PC-3 (cell line): ENCODE results near the gene COMT. TPM values are rescaled to one million over a fixed set of nuclear protein-coding genes. Genes with fewer than 3 reads are reported as not detected.

Experiments used
- ATAC-seq: fragments of 200-7000 bp; cut with Tn5 transposase; 2 replicates; pipeline ENCODE4 v1.9.1; 2020; ENCODE audit warnings: mild to moderate bottlenecking, moderate library complexity
- BruUV-seq: library from RNA; stranded (reverse); fragments of 400-500 nt; replicated peaks from 2 replicates; lab custom pipeline; 2021; lab: Mats Ljungman, UMichigan
- CTCF ChIA-PET: fragments of 300-600 bp; sonication (Branson Sonifier 250); formaldehyde crosslinking; loops from one replicate; lab custom pipeline; 2022; ENCODE audit warnings: antibody characterized with exemption; lab: Charles Lee
- POLR2A ChIA-PET: fragments of 300-600 bp; sonication (Branson Sonifier 250); formaldehyde crosslinking; loops from one replicate; lab custom pipeline; 2022; ENCODE audit warnings: antibody characterized with exemption; ENCODE audit not compliant: unreplicated experiment; lab: Charles Lee
- DNase-seq: peaks from one replicate; pipeline ENCODE4 v3.0.0-alpha.2; 2015
- H2AFZ ChIP-seq: fragments of 300-600 bp; sonication (generic); 2 replicates; pipeline ENCODE4 v1.6.0; 2016; ENCODE audit warnings: antibody characterized with exemption, low read length
- H3F3A ChIP-seq: fragments of 300-600 bp; sonication (generic); one replicate; pipeline ENCODE4 v1.6.0; 2017; ENCODE audit warnings: antibody characterized with exemption, low read length, control low read depth, mild to moderate bottlenecking; ENCODE audit not compliant: unreplicated experiment
- H3K27ac ChIP-seq: fragments of 300-600 bp; sonication (generic); 2 replicates; pipeline ENCODE4 v1.5.1; 2016; ENCODE audit warnings: mild to moderate bottlenecking, low read length
- H3K27me3 ChIP-seq: fragments of 300-600 bp; sonication (generic); 2 replicates; pipeline ENCODE4 v1.6.1; 2016; ENCODE audit warnings: low read length, mixed read lengths
- H3K36me3 ChIP-seq: fragments of 300-600 bp; sonication (generic); 2 replicates; pipeline ENCODE4 v1.6.1; 2016; ENCODE audit warnings: low read depth, mixed run types, low read length, mixed read lengths
- H3K4me1 ChIP-seq: fragments of 300-600 bp; sonication (generic); 2 replicates; pipeline ENCODE4 v1.5.1; 2016; ENCODE audit warnings: low read length; ENCODE audit not compliant: insufficient read depth
- H3K4me2 ChIP-seq: fragments of 300-600 bp; sonication (generic); 2 replicates; pipeline ENCODE4 v1.6.0; 2016; ENCODE audit warnings: low read length
- H3K4me3 ChIP-seq: fragments of 300-600 bp; sonication (generic); 2 replicates; pipeline ENCODE4 v1.5.1; 2016; ENCODE audit warnings: mild to moderate bottlenecking, low read length, mixed read lengths
- H3K79me2 ChIP-seq: fragments of 300-600 bp; sonication (generic); 2 replicates; pipeline ENCODE4 v1.6.1; 2017; ENCODE audit warnings: low read length, mixed read lengths
- H3K9ac ChIP-seq: fragments of 300-600 bp; sonication (generic); 2 replicates; pipeline ENCODE4 v1.6.0; 2016; ENCODE audit warnings: mild to moderate bottlenecking, low read length
- H3K9me2 ChIP-seq: fragments of 300-600 bp; sonication (generic); replicated peaks from 2 replicates; pipeline ENCODE4 v1.6.1; 2016; ENCODE audit warnings: mixed run types, low read length, mixed read lengths
- H3K9me3 ChIP-seq: fragments of 300-600 bp; sonication (generic); 2 replicates; pipeline ENCODE4 v1.6.1; 2016; ENCODE audit warnings: low read length, mixed read lengths
- H4K20me1 ChIP-seq: fragments of 300-600 bp; sonication (generic); 2 replicates; pipeline ENCODE4 v1.6.1; 2016; ENCODE audit warnings: low read length, mixed read lengths
- CTCF ChIP-seq: fragments of 300-600 bp; sonication (generic); conservative IDR thresholded peaks from 2 replicates; pipeline ENCODE4 v1.5.1; 2017; ENCODE audit warnings: antibody characterized with exemption, low read depth, mild to moderate bottlenecking, low read length
- EZH2 ChIP-seq: fragments of 300-600 bp; sonication (generic); IDR thresholded peaks from one replicate; pipeline ENCODE4 v1.6.1; 2017; ENCODE audit warnings: antibody characterized with exemption, mild to moderate bottlenecking, low read length; ENCODE audit not compliant: unreplicated experiment
- EZH2phosphoT487 ChIP-seq: fragments of 300-600 bp; sonication (generic); IDR thresholded peaks from 2 replicates; pipeline ENCODE4 v1.6.1; 2018; ENCODE audit warnings: mild to moderate bottlenecking, antibody characterized with exemption, low read length, borderline replicate concordance
- intact Hi-C: fragments of 100-400 bp; cut with micrococcal nuclease; formaldehyde crosslinking; loops from 2 replicates; pipeline ENCODE4 v1.9.0; 2023
- total RNA-seq: library from RNA; depleted of rRNA; stranded (reverse); fragments of >200 nt; gene quantifications from 2 replicates; pipeline ENCODE4 v1.2.3, GENCODE V29; 2014

Gene COMT
- total RNA-seq, 1 experiment from 2014 or later: 204 TPM

GRCh38 chr22:19973551-19974267 is 32.1 kb downstream of the COMT start:
- ATAC-seq (no peak), DNase-seq (no peak)
- intact Hi-C loops: no loop called here
- no peaks in the 10 kb centered on the region for H3K79me2 ChIP-seq
- H3K9ac ChIP-seq: no peak overlapping the region
- no peak overlapping the region for H3K4me3 ChIP-seq
- no peak overlapping the region for H3K27ac ChIP-seq
- H2AFZ ChIP-seq: no peak overlapping the region
- peaks cover 9% of the 10 kb centered on the region; the same call in 1 of the 2 replicates for H3K4me1 ChIP-seq
- H3K9me3 ChIP-seq: no peaks in the 10 kb centered on the region
- ChIA-PET POLR2A (no interaction called here), CTCF (no interaction called here)
- H3K9me2 ChIP-seq: no peaks in the 10 kb centered on the region
- no peaks in the 10 kb centered on the region for H3K36me3 ChIP-seq
- H3F3A ChIP-seq: no peaks in the 10 kb centered on the region
- BruUV-seq: no TSS peak
- TF ChIP-seq EZH2 (no peak), EZH2phosphoT487 (no peak), CTCF (no peak)
- H4K20me1 ChIP-seq: no peaks in the 10 kb centered on the region
- H3K4me2 ChIP-seq: no peak overlapping the region
- no peaks in the 10 kb centered on the region for H3K27me3 ChIP-seq

GRCh38 chr22:19974268-19974861 is 32.8 kb downstream of the COMT start:
- ChIA-PET POLR2A (no interaction called here), CTCF (no interaction called here)
- Histone ChIP-seq H3K9me2 (no peaks in the 10 kb centered on the region), H2AFZ (no peak overlapping the region), H3K9ac (no peak overlapping the region), H3F3A (no peaks in the 10 kb centered on the region), H4K20me1 (no peaks in the 10 kb centered on the region), H3K27me3 (no peaks in the 10 kb centered on the region), H3K4me1 (peaks cover 9% of the 10 kb centered on the region; the same call in 1 of the 2 replicates), H3K79me2 (no peaks in the 10 kb centered on the region), H3K27ac (no peak overlapping the region), H3K4me2 (no peak overlapping the region), H3K36me3 (no peaks in the 10 kb centered on the region), H3K9me3 (no peaks in the 10 kb centered on the region), H3K4me3 (no peak overlapping the region)
- DNase-seq (peak; percentile 22), ATAC-seq (no peak)
- intact Hi-C loops: no loop called here
- BruUV-seq: no TSS peak
- no peak for TF ChIP-seq CTCF
- no peak for TF ChIP-seq EZH2
- TF ChIP-seq EZH2phosphoT487: no peak
